Stimulated activated CD8-positive, alpha-beta memory T cell treated with anti-CD3 and anti-CD28 coated beads, Interleukin-4, amount 100 ng/mL, for 48 hours (primary cell): ENCODE results near the gene URB2.
A peak's percentile ranks its signal among the peaks of the same experiment; 100 is the strongest.
"Not testable (repeated sequence)": the region's sequence is repeated elsewhere in the genome, so short reads cannot be mapped to it uniquely, and the experiment has no call there.

Experiments
- DNase-seq: peaks from one replicate; pipeline ENCODE4 v3.0.0-alpha.2; 2020

URB2 gene

DNA sequence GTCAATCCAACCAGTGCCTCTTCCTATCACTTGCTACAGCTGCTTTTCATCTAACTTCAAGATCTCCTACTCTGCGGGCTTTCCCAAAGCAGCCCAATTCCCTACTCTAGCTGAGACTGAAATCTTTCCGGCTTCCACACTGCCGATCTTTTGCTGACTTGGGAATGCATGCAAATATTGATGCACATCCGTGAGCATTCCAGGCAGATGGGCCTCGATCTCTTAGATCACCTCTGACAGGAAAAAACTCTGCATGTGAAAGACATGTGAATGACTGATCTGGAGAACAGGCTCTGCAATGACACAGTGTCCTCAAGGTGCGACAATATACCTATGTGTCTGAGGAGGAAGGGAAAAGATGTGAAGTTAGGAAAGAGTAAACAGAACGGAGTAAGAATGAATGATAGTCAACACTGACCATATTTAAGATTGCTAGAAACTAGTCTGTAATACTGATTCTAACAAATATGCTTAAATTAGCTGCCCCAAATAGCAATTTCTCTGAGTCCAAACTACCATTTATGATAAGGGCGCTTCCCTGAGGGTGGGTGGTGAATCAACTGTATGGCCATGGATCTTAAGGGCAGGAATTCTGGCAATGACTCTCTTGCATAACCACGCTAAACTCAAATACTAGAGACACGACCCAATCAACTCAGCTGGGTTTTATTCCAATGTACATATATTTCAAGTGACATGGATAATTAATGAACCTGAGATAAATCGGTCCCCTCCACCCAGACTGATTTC lies 8.5 kb upstream of the URB2 start:
- no peak for DNase-seq

GRCh38 chr1:229619002-229619401 lies 7.0 kb upstream of the URB2 start:
- no peak for DNase-seq

- DNase-seq: no peak
These were observed 6.4 kb upstream of the URB2 start for GRCh38 chr1:229619614-229620013.

GRCh38 chr1:229620876-229621275 lies 5.2 kb upstream of the URB2 start:
- no peak for DNase-seq

DNA sequence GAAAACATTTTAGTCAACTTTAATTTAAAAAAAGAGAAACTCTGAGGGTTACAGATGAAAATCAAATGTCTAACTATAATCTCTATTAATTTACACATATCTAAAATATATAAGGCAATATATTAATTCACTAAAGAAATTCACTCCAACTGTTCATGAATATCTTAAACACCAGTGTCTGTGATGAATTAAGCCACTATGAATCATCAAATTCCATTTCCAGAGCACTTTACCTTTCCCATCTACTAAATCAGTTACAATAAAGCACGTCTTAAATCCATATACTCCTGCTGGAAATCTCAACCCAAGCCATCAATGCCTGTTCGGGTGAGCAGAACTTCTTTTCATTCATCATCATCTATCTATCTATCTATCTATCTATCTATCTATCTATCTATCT lies 4.4 kb upstream of the URB2 start:
- DNase-seq: no peak

DNA sequence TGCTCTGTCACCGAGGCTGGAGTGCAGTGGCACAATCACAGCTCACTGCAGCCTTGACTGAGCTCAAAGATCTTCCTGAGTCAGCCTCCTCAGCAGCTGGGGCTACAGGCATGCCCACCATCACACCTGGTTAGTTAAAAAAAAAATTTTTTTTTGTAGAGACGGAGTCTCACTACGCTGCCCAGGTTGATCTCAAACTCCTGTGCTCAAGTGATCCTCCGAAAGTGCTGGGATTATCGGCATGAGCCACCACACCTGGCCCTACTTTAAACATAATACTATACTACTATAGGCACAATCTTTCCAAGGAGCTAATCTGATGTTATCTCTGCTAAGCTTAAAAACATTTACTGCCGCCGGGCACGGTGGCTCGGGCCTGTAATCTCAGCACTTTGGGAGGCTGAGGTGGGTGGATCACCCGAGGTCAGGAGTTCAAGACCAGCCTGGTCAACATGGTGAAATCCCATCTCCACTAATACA lies 3.4 kb upstream of the URB2 start:
- DNase-seq: not testable (repeated sequence)

DNA sequence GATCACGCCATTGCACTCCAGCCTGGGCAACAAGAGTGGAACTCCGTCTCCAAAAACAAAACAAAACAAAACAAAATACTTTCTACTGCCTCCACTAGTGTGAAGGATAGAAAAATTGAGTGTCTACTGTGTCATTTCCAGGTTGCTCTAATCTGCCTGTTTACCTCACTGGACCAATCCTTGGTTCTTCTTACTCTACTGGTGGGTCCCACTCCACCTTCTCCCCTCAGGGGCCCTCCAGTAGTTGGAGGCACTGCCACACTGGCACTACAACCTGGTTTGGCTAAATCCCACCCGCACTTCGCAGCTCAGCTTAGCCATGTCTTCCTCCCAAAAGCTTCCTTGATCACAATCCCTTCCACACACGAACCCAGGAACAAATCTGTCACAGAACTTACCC lies 2.8 kb upstream of the URB2 start:
- DNase-seq: no peak

DNA sequence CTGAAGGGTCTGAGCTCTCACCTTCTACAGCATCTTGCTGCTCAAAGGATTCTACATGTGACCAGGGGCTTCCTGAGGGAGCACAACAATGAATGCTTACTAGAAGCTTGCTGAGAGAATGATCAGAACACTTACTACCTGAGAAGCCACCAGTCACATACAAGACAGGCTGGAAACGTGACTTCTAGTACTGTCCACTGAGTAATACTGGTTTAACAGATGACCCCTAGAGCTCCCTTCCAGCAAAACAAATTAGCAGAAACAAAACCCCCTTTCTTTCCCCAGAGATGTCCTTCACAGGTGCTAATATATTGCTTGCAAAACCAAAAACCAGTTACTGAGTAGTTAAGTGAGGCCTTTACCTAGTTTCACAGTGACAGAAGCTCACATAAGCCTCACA lies 2.2 kb upstream of the URB2 start:
- no peak for DNase-seq

DNA sequence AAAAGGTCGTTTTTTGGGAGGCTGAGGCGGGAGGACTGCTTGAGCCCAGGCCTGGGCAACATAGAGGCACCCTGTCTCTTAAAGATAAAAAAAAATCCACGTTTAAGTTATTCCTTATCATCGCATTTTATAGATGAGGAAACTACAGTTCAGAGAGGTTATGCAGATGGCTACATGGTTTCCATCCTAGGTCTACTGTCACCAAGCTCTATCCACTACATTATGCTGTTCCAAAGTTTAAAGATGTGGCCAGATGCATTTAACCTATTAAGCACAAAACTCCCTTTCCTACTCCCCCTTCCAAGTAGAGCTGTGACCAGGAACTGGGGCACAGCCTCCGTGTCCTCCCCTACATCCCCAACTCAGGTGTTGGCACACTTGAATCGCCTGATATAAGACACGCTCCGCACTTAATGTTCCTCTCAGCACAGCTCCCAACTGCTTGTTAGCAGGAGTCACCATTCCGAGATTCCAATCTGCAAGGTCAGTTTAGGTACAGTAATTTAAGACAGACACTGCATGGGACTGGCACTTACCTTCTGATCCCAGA lies 1.5 kb upstream of the URB2 start:
- DNase-seq: no peak

- DNase-seq: peak; percentile 69
These were observed 754 bp upstream of the URB2 start for GRCh38 chr1:229625071-229625914.

- no peak for DNase-seq
These were observed 956 bp downstream of the URB2 start for GRCh38 chr1:229627003-229627402.

GRCh38 chr1:229629261-229629660 lies 3.2 kb downstream of the URB2 start:
- no peak for DNase-seq

DNA sequence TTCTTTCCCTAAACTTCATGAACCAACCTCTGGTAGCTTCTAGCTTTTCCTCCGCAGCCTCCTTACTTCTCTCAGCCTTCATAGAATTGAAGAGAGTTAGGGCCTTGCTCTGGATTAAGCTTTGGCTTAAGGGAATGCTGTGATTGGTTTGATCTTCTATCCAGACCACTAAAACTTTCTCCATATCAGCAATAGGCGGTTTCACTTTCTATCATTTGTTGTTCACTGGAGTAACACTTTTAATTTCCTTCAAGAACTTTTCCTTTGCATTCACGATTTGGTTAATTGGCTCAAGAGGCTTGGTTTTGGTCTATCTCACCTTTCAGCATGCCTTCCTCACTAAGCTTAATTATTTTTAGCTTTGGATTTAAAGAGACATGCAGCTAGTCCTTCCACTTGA lies 5.1 kb downstream of the URB2 start:
- no peak for DNase-seq

DNA sequence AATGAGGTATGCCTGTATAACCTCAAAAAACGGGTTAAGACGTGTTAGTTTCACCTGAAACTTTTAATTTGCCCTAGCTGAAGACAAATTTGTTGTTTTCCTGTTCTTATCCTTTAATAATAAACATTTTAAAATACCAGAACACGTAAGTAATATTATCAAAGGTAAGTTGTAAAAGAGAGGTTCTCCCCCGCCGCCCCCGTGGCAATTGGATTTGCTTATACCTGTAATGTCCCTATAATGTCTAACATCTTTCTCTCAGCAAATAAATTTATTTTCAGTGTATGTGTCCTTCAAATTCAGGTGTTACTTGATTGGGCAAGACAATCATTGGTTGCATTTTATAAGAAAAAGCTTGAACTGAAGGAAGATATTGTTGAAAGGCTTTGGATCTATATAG lies 5.9 kb downstream of the URB2 start:
- DNase-seq: no peak

DNA sequence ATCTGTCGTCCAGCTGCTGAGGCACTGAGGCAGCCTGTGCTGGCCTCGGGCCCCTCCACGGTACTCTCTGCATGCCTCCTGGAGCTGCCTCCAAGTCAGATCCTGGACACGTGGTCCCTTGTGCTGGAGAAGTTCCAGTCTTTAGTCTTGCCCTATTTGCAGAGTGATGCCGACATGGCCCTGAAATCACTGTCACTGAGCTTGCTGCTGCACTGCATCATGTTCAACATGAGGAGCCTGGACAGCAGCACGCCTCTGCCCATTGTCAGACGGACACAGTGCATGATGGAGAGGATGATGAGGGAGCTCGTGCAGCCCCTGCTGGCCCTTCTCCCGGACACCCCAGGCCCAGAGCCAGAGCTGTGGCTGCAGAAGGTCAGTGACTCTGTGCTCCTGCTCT lies 10.0 kb downstream of the URB2 start:
- no peak for DNase-seq

GRCh38 chr1:229637746-229638145 lies 11.7 kb downstream of the URB2 start:
- no peak for DNase-seq

- DNase-seq: no peak
These were observed 14.4 kb downstream of the URB2 start for GRCh38 chr1:229640455-229640854.

- DNase-seq: no peak
These were observed 15.3 kb downstream of the URB2 start for GRCh38 chr1:229641306-229641705.

DNA sequence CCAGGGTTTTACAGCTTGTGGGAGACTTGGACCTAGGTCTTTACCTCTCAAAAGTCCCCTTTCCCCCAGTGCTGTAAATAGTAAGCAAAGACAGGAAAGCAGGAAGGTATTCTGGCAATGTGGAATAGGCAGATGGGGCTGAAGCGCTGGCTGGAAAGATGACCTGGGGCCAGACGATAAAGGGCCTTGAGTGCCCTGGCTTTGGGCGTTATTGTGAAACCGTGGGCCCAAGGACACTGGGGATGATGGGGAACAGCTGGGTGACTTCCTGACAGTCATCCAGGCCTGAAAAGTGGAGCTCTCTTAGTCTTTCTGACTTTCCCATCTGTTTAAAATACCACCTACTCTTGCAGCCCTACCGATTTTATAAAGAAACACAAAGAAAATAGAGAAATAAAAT lies 16.3 kb downstream of the URB2 start:
- no peak for DNase-seq

DNA sequence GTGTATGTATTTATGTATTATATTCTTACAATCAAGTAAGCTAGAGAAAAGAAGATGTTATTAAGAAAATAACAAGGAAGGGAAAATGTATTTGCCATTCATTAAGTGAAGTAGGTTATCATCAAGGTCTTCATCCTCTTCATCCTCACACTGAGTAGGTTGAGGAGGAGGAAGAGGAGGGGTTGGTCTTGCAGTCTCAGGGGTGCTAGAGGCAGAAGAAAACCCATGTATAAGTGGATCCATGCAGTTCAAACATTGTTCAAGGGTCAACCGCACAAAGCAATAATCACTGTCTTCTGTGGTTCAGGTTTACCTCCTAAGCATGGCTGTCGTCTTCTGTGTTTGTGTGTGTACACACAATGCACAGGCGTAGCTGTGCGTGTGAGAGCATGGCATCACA lies 16.9 kb downstream of the URB2 start:
- DNase-seq: no peak

- no peak for DNase-seq
These were observed 18.1 kb downstream of the URB2 start for GRCh38 chr1:229643996-229644745.

DNA sequence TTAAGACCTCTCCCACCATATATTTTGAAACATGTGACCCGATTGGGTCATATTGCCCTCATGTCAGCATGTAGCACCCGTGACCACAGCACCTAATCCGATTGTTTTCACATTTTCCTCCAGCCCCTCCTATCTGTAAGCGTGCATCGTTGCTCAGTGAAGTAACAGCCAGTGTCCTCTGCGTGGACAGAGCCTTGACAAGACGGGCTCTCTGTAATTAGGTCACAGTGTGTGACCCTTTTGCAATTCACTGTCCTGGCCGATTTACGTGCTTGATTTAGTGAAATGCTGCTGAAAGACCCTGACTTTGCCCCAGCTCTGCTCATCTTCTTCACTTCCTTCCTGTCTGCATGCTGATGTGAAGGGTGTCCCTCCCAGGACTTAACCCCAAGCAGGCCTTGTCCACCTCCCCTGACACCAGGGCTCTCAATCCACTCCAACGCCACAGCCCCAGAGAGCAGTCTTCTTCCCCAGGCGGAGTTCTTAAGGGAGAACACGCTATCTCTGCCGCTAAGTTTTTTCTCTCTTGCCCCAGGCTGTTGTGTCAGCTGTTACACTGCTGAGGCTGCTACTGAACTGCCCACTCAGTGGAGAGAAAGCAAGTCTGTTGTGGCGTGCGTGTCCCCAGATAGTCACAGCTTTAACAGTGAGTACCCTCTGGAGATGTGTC lies 19.4 kb downstream of the URB2 start:
- no peak for DNase-seq

DNA sequence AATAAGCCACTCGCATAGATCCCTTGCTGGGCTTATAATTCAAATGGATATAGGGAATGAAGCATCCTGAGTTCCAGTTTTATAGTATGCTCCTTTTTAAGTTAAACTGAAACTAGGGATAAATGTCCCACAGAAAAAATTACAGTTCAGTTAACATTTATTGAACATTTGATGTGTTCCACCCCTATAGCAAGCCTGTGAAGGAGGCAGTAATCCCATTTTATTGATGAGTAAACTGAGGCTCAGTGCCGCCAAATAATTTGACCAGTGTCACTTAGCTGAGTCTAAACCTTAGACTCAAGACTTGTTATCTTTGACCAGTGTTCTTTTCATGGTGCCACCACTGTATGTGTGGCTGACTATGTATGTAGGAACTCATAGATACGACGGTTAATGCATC lies 22.4 kb downstream of the URB2 start:
- no peak for DNase-seq
